ENCODE results near the gene URGCP. TPM values are rescaled to one million over a fixed set of nuclear protein-coding genes. Genes with fewer than 3 reads are reported as not detected.

URGCP gene
- total RNA-seq, 1 donor: 38.9 TPM

DNA sequence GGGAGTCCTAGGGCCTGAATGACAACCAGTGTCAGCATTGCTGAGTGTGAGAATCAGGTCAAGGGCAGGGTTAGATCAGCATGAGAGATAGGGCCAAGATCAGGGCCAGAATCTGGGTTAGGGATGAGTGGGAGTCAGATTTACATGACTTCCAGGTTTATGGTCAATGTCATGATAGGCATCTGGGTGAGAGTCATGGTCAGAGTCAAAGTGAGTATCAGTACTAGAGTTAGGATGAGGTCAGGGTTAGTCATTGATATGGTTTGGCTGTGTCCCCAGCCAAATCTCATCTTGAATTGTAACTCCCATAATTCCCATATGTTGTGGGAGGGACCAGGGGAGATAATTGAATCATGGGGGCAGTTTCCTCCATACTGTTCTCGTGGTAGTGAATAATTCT is 49.4 kb downstream of the URGCP start:
- TF ChIP-seq, protein P1, sequence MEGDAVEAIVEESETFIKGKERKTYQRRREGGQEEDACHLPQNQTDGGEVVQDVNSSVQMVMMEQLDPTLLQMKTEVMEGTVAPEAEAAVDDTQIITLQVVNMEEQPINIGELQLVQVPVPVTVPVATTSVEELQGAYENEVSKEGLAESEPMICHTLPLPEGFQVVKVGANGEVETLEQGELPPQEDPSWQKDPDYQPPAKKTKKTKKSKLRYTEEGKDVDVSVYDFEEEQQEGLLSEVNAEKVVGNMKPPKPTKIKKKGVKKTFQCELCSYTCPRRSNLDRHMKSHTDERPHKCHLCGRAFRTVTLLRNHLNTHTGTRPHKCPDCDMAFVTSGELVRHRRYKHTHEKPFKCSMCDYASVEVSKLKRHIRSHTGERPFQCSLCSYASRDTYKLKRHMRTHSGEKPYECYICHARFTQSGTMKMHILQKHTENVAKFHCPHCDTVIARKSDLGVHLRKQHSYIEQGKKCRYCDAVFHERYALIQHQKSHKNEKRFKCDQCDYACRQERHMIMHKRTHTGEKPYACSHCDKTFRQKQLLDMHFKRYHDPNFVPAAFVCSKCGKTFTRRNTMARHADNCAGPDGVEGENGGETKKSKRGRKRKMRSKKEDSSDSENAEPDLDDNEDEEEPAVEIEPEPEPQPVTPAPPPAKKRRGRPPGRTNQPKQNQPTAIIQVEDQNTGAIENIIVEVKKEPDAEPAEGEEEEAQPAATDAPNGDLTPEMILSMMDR (IDR thresholded peaks at IDR 0.05; ENCODE audit: insufficient read depth, low read depth, low read length): no peak
- DNase-seq (ENCODE audit: low read depth): no peak
- no peak overlapping the region for H3K4me3 ChIP-seq (ENCODE audit: low read depth, low read length)

DNA sequence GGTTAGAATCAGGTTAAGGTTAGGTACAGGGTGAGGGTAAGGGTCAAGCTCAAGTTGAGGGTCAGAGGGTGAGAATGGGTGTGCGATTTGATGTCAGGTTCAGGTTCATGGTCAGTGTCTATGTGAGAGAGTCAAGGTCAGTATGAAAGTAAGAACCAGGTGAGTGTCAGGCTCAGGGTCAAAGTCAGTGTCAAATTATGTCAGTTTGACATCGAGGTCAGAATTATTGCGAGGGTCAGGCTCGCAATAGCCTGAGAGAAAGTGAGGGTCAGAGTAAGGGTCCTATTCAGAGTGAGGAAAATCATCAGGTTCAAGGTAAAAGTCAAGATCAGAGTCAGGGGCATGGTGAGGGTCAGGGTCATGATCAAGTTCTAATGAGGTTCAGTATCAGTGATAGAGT is 50.1 kb downstream of the URGCP start:
- DNase-seq (ENCODE audit: low read depth): no peak
- TF ChIP-seq, protein P1 (IDR thresholded peaks at IDR 0.05; ENCODE audit: insufficient read depth, low read depth, low read length): no peak
- H3K4me3 ChIP-seq (ENCODE audit: low read depth, low read length): no peak overlapping the region

DNA sequence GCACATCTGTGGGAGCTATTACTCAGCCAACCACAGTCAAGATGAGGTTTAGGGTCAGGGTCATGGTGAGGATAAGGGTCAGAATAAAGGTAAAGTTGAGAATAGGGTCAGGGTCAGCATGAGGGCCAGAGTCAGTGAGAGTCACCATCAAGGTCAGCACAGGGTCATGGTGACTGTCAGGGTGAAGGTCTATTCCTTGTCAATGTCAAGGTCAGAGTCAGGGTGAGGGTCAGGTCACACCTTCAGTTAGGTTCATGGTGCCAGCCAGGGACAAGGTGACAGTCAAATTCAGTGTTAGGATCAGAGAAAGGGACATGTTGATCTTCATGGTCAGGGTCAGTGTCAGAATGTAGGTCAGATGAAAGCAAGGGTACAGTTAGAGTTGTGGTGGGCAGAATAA is 51.2 kb downstream of the URGCP start:
- no peak for DNase-seq (ENCODE audit: low read depth)
- TF ChIP-seq, protein P1 (IDR thresholded peaks at IDR 0.05; ENCODE audit: insufficient read depth, low read depth, low read length): no peak
- no peak overlapping the region for H3K4me3 ChIP-seq (ENCODE audit: low read depth, low read length)

DNA sequence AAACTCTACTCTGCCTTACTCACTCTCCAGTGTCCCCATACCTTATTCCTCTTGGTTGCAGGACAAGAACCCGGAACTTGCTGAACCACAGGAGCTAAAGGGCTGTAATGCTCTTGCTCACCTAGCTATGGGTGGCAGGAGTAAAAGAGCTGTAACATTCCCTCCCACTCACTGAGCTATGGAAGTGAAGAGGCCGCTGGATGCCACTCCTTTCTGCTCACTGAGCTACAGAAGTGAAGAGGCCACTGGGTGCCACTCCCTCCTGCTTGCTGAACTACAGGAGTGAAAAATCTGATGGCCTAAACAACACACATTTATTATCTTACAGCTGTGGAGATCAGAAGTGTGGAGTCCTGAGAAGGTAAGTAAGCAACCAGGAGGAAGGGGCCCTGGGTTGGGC is 54.6 kb downstream of the URGCP start:
- DNase-seq (ENCODE audit: low read depth): no peak
- TF ChIP-seq, protein P1 (IDR thresholded peaks at IDR 0.05; ENCODE audit: insufficient read depth, low read depth, low read length): no peak
- H3K4me3 ChIP-seq (ENCODE audit: low read depth, low read length): no peak overlapping the region

DNA sequence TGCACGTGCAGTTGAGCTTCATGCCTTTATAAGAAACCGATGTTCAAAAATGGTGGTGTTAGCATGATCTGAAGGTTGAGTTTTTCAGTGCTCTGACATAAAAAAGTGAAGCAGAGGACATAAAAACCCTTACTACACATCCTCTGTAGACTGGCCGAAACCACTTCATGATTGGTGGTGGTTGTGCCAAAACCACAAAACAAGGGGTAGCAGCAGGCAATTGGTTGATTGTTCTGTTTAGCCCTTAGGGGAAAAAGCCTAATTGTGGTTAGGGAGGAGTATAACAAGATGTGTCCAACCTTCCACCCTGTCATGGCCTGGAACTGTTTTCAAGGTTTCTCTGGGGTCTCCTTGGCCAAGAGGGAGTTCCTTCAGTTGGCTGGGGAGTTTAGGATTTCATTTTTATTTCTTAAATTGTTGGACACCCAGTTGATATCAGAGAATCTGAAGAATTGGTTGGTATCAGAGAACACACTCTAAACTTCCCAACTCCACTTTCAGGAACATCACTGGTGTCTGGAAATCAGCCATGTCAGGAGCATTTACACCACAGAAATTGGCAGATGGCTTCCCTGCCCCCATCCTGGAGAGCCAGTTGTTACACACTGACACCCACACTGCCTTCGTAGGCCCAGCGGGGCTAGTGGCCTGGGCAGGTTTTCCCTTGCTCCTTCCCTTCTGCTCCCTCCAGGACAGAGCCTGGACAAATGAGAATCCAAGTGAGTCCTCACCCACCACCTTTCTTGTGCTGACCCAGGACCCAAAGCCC is 55.9 kb downstream of the URGCP start:
- TF ChIP-seq, protein P1 (IDR thresholded peaks at IDR 0.05; ENCODE audit: insufficient read depth, low read depth, low read length): no peak

DNA sequence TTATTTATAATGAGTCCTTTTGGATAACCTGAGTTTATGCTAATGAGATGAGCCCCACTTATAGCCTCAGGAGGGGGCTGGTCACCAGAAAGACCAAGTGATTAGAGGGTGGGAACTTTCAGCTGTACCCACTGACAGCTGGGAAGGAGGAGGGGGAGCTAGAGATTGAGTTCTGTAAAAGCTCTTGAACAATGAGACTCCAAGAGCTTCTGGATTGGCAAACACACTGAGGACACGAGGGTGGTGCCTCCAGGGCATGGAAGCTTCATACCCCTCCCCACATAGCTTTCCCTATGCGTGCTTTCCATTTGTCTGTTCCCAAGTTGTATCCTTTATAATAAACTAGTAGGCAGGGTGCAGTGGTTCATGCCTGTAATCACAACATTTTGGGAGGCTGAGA is 57.3 kb downstream of the URGCP start:
- no peak for DNase-seq (ENCODE audit: low read depth)

More for the DNA sequence above, 55.9 kb downstream of the URGCP start:
- no peak overlapping the region for H3K4me3 ChIP-seq (ENCODE audit: low read depth, low read length)
- no peak for DNase-seq (ENCODE audit: low read depth)

More for the DNA sequence above, 57.3 kb downstream of the URGCP start:
- TF ChIP-seq, protein P1 (IDR thresholded peaks at IDR 0.05; ENCODE audit: insufficient read depth, low read depth, low read length): no peak
- no peak overlapping the region for H3K4me3 ChIP-seq (ENCODE audit: low read depth, low read length)
